Right lung (tissue), 10 donors: ENCODE measurements around the gene CXCL6. TPM values are rescaled to one million over a fixed set of nuclear protein-coding genes. Genes with fewer than 3 reads are reported as not detected.

Source experiments
- DNase-seq, 2 donors: peaks; one replicate each; pipeline ENCODE4 v3.0.0-alpha.2; 2013
- long read RNA-seq, 8 donors: transcript quantifications; one replicate each; lab custom pipeline, GENCODE V29; 2026
- polyA plus RNA-seq, 5 donors: library from polyadenylated mRNA; unstranded; fragments of 120-200 nt; gene quantifications; one replicate each; pipeline versions ENCODE4 v1.2.1 to v1.2.3, GENCODE V29; 2013; ENCODE audit warnings: inconsistent platforms in 1 of 5, low replicate concordance in 1 of 5; ENCODE audit not compliant: insufficient read length in 5 of 5, insufficient read depth in 1 of 5

Gene CXCL6
- polyA plus RNA-seq = under 1 TPM in 2 of 5 donors, not detected in 3; 0.08 to 0.18 TPM
- long read RNA-seq, donor 1 = 0 reads
- long read RNA-seq, donor 2 = 0 reads
- long read RNA-seq, donor 3, partial matches to known transcripts = 121 of 121 reads
- long read RNA-seq, donor 3, other reads (novel, unspliced or antisense) = 0 of 121 reads
- long read RNA-seq, donor 4 = 0 reads
- long read RNA-seq, donor 5 = 0 reads
- long read RNA-seq, donor 6 = 0 reads
- long read RNA-seq, donor 7 = 0 reads
- long read RNA-seq, donor 8 = 0 reads

DNA sequence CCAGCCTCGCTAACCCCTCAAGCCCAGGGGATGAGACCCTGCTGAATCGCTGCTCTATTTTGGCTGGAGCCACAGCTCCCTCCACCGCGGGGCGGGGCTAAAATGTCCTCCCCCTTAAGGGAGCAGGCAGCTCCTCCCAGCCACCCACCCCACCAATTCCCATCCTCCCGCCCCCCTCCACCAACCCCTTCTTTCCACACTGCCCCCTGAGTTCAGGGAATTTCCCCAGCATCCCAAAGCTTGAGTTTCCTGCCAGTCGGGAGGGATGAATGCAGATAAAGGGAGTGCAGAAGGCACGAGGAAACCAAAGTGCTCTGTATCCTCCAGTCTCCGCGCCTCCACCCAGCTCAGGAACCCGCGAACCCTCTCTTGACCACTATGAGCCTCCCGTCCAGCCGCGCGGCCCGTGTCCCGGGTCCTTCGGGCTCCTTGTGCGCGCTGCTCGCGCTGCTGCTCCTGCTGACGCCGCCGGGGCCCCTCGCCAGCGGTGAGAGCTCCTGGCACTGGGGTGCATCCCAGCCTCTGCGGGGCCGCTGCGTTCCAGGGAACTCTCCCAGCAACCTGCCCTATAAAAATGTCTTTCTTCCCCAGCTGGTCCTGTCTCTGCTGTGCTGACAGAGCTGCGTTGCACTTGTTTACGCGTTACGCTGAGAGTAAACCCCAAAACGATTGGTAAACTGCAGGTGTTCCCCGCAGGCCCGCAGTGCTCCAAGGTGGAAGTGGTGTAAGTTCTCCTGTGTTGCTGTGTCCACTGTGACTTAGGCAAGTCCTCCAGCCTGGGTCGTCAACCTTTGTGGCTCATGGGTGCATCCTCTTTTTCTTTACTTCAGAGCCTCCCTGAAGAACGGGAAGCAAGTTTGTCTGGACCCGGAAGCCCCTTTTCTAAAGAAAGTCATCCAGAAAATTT lies at the start of gene CXCL6:
TSS of gene CXCL6 (plus strand) at position 306 of the 907 bp plus-strand sequence. CDS start at position 379, 73 bp downstream.
- DNase-seq = no peak

DNA sequence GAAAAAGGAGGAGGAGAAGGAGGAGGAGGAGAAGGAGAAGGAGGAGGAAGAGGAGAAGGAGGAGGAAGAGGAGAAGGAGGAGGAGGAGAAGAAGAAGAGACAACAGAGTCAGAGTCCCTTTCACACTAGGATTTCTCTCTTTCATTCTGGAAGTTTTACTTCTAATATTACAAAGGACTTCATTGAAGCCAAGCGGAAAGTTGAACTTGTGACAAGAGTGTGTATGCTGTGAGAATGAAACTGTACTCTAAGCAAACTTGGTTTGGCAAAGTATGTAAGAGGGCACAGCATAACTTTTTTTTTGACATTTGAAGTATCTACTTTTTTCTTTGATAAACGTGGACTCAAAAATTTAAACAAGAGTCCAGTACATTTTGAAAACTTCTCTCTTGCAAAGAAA lies 48.1 kb upstream of the CXCL6 start:
- DNase-seq = no peak

DNA sequence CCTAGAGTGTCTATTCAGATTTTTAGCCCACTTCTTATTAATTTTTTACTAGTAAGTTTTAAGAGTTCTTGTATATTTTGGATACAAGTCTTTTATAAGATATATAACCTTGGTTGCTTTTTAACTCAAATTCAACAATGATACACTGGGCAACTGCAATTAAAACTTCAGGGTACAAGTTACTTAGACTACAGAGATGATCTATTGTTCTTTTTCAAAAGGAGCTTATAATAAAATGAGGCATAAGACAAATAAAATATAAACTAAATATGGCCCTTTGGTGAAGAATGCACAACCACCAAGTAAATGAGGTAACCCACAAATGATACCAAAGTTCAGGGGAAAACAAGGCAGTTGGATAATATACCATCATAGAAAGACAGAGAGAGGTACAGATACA lies 37.6 kb upstream of the CXCL6 start:
- DNase-seq = no peak

DNA sequence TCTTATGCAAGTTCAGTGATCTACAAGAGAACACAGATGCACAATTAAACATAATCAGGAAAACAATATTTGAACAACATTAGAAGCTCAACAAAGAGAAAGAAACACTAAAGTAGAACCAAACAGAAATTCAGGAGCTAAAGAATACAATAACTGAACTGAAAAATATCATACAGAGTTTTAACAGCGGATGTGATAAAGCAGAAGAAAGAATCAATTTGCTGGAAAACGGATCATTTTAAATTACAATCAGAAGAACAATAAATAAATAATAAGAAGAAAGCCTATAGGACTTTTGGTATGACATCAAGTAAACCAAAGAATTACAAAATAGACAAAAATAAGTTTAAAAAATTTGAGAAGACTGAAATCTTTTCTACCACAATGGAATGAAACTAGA lies 36.3 kb upstream of the CXCL6 start:
- no peak for DNase-seq

DNA sequence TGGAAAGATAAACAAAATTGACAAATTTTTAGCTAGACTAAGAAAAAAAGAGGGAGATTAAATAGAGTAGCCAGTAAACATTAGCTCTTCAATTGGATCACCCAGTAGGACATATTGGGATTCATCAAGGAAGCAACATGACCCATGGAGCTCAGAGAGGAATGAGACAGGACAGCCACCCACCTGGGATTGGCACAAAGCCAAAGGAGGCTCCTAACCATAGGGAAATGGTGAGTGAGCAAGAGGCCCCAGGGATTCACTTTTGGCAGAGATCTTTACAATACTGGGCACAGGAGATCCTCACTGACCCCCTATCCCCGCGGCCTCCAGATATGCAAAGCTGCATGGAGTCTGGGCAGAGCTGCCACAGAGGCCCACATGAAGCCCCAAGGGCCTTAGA lies 34.8 kb upstream of the CXCL6 start:
- no peak for DNase-seq

DNA sequence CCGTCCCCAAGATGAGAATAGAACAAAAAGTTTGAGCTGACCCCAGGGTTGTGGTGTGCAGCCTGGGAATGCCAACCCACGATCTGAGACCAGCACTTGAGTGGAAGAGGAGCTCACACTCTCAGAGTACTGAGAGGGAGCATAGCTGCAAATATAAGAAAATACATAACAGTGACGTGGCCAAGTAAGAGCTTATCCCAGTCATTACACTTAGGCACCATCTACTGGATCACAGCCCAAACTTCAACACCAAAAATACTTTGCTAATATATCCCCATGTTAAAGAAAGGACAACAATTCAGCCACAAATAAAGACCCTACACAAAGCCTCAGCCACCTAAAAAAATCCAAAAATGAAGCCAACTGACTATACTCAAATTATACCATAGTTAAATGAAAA lies 33.3 kb upstream of the CXCL6 start:
- no peak for DNase-seq

DNA sequence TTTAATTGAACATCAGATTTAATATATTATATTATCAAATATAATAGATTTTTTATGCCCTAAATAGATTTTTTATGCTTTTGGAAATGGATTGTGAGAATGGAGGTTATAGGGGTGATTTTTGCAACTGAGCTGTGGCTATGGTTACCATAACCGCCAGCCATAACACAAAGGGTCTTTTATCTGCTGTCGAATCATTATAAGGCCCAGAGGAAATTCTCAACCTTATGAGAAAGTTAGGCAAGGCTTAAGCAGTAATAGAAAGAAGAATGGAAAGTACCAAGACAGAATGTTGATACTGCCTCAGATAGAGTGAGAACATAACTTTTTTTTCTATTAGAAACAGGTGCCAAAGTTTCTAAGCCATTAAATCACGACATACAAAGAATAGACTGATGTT lies 26.3 kb upstream of the CXCL6 start:
- no peak for DNase-seq

DNA sequence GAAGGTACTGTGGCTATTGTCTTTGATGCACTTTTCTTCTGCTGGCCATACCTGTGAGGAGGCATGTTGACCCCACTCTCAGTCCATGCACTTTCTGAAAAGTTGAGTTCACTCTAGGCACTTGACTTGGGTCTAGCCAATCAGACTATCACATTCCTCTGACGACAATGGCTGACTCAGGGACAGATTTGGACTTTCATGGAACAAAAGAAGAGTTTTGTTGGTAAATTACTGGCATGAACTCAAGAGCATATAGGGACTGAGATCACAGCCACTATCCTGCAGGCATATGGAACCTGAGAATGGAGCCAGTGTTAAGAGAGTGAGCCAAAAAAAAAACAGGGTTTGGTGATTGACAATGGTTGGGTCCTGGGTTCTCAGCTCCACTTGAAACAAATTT lies 24.6 kb upstream of the CXCL6 start:
- DNase-seq = no peak

DNA sequence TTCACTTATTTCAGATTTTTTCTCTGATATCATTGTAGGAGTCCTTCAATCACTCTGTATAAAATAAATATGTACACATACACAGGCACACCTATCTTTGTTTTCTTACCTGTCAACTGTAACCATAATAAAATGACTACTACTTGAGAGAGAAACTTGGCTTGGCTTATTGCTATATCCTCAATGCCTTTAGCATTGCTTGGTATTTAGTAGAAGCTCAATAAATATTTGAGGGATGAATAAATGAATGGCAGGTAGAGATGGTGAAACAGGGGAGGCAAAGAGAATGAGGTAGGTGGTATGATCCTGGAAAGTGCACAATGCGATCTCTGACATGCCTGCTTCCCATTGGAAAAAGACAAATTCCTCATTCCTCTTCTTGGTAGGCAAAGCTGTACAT lies 21.8 kb upstream of the CXCL6 start:
- no peak for DNase-seq

DNA sequence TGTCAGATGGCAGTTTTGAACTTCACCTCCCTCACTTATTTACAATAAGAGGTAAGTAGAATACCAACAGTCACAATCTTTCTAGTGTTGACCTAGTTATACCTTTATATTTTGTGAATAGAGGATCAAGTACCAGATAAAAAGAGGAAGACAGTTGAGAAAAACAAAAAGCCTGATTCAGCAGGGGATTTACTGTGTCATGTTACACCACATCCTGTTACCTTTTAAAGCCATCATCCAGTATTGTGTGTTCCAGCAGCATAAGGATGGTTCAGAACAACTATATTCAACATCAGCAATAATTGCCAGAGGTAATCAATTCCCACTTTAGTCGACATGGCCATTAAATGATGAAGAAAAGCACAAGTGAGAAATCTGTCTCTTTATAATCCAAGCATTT lies 21.3 kb upstream of the CXCL6 start:
- DNase-seq = no peak

DNA sequence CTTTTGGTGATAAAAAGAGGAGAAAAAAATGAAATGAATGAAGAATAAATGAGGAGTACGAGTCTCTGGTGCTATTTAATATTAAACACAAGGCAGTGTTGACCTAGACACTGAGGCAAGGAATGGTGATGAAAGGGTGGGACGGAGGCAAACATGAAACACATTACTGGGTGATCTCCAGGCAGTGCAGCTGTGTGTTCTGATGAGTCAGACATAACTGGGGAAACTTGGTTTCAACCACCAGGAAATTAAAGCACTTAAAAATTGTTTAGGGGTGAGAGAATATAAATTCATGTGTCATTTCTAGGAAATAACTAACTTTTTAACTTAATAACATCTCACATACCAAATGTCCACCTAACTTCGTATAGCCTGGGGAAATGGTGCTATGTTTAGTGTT lies 19.7 kb upstream of the CXCL6 start:
- DNase-seq = no peak

DNA sequence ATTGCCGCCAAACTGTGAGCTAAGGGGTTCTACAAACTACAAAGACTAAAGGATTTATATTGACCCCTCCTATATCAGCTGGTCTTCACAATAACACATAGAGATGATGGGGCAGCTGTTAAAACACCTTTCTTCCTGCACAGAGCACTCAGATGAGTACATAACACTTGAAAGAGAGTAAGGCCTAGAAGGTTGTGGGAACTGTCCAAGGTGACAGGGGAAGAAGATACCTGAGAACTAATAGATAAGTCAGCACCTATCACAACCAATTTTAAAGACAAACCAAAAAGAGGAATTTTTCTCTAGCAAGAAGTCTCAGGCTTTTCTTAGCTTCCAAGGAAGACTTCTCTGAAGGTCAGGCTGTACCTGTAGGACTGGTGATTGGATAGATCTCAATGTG lies 19.1 kb upstream of the CXCL6 start:
- no peak for DNase-seq

DNA sequence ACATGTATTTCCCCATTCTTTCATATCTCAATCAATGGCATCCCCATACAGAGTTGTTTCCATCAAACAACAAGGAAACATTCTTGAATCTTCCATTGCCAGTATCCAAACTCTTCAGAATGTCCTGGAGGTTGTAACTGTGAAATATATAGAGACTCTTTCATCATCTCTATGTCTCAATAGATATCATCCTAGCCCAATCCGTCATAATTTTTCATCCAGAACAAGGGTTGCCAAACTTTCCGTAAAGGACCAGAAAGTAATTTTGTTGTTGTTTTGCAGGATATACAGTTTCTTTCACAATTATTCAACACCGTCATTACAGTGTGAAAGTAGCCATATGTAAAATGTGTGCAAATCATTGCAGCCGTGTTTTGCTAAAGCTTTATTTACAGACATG lies 15.2 kb upstream of the CXCL6 start:
- no peak for DNase-seq

DNA sequence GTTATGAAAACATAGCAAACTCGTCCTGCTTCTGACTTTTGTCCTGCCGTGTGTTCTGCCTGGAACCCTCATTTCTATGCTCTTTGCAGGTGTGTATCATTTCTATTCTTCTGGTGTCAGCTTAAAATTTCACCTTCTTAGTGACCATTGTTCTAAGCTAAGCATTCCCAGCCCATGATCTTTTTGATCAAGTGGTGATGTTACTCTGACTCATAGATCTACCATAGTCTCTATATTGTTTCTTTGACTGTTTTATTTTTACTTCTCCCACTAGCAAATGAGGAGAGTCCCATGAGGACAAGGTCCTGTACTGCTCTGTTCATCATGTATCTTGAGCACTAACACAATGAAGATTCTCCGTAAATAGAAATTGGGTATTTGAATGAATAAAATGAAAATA lies 14.1 kb upstream of the CXCL6 start:
- no peak for DNase-seq

DNA sequence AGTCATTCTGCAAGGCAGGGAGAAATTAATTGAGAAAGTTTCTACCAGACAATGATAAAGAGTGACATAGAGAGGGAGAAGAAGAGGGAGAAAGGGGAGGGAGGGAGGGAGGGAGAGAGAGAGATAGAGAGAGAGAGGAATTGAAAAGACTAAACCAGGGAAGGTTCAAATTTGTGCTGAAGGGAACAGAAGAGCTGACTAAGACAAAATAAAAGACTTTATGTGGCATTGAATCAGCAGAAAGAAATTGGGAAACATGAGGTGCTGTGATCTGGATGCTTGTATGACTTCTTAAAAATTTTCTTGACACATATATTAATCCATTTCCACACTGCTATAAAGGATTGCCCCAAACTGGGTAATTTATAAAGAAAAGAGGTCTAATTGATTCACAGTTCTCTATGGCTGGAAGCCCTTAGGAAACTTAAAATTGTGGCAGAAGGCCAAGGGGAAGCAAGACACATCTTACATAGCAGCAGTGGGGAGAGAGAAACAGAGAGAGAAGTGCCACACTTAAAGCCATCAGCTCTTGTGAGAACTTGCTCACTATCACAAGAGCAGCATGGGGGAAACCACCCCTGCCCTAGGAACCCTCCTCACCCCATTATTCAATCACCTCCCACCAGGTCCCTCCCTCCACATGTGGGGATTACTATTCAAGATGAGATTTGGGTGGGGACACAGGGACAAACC lies 13.5 kb upstream of the CXCL6 start:
- DNase-seq = no peak

DNA sequence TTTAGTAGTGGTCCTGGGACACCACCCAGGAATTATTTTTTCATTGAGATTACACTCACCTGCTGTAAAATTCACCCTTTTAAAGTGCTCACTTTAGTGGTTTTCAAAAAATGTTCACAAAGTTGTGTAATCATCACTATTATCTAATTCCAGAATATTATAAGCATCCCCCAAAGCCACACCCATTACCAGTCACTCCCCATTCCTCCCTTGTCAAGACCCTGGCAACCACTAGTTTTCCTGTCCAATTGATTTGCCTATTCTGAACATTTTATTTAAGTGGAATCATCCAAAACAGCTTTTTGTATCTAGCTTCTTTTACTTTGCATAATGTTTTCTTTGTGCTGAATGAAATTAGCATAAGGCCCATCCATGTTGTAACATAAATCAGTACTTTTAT lies 12.7 kb upstream of the CXCL6 start:
- DNase-seq = no peak

DNA sequence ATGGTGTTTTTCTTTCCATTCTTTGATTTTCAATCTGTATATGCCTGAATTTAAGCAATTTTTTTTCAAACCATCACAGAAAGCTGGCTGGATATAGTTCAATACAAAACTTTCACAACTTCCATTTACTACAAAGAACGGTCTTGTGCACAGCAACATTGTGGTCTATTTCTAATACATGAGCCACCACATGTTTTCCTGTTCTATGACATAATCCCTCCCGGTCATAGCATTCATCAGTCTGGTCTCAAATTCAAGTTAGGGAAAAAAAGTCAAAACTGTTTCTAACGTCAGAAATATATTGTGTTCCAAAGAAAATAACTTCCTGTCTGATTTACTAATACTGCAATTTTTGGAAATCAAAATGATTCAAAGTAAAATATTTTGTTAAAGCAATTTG lies 7.5 kb upstream of the CXCL6 start:
- no peak for DNase-seq

DNA sequence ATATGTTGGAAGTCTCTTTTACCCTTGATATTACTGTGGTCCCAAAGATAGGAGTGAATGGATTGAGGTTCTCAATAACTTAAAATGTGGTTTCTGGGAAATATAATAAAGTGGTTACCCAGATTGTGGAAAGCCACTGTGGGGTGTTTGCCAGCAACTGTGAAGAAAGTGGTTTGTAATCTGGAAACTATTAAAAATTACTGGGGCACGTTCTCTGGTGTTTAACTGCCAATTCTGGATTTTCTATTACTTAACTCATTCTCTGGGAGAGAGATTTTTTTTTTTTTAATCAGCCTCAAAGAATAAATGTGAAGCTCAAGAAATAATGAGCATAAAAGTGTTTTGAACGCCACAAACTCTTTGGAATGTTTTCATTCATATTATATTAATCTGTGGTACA lies 4.9 kb upstream of the CXCL6 start:
- no peak for DNase-seq

DNA sequence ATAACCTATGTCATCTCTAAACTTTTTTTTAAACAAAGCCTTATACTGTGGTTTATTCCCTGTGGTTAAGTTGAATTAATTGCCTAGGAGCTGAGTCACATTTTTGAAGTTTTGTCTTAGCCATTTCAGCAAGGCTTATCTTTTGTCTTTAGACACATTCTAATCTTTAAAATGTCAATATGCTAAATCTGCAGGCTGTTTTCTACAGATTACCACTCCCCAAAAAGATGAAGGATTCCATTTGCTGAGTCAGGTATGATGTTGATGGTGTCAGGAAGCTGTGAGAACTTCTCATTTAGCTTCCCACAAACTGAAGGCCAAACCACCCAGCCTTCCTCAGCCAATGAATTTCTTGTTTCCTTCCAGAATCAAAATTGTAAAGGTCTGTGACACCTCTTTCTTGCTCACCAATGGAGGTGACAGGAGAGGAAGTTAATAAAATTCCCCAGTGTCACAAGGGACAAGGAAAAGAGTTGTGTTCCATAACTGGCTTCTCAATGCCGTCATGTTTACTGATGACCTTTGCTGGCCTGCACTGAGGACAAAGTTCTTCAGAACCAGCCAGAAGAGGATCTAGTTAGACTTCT lies 3.7 kb upstream of the CXCL6 start:
- no peak for DNase-seq

DNA sequence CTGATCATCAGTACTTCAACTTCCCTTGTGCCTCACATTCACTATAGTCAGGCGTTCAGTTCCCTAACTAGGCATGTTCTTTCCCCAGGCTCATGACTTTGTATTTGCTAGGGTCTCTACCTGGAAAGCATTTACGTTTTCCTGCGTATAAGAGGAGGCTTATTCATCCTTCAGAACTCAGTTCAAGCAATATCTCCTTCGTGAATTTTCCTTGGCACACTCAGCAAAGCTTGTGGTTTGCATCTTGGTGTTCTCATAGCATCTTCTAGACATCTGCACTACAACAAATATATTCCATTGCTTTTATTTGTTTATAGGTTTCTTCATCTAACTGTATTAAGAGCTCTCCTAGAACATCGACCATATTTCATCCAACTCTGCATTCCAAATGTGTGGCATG lies 2.6 kb downstream of the CXCL6 start:
- no peak for DNase-seq

DNA sequence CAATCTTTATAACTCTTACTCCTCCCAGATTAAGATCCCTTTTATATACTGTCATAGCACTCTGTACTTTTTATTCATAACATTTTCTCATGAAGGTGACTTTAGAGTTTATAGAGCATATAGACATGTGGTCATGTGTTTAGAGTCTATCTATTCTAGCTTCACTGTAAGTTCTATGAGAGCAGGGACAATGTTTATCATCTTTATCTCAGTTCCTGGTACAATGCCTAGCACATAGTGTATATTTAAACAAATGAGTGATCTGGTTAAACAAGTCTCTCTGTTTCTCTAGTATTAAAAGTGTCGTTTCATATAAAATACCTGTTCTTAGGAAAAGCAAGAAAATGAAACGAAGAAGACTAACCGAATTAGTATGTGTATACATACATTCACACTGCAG lies 3.2 kb downstream of the CXCL6 start:
- DNase-seq = no peak

DNA sequence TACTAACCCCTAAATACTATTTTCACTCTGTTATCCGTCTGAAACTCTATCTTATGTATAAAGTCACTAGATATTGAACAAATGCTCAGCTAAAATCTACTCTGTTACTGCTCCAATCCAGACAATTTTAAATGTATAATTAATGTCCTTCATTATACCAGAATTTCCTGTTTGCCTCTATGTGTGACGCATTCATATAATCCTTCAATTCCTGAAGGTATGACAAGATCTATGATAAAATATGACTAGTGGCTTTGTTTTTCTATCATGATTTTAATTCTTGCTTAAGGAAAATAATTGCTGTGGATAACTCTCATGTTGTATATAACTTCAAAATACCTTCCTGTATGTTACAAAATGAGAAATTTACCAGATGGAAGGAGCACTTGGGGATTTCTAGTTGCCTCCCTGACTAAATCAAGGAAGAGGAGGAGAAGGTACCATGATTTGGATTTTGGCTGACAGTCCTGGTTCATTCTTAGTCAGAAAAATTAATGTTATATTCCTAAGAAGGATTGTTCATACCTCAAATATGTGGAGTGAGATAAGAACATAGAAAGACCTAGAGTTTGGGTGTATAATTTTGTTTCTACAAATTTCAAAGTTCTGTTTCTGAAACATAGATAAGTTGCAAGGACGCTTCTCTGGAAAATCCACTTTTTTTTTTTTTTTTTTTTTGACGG lies 4.9 kb downstream of the CXCL6 start:
- DNase-seq = no peak
